Stimulated activated CD8-positive, alpha-beta memory T cell treated with anti-CD3 and anti-CD28 coated beads, Interleukin-15, amount 100 ng/mL, for 1 hour (primary cell): ENCODE data around the gene CPA3.

ENCODE experiments used
- DNase-seq: peaks from one replicate; pipeline ENCODE4 v3.0.0-alpha.2; 2020; ENCODE audit warnings: low read depth

The CPA3 gene

GRCh38 chr3:148857316-148857715 is 7.8 kb upstream of the CPA3 start:
- no peak for DNase-seq

GRCh38 chr3:148861277-148861869 is 3.7 kb upstream of the CPA3 start:
- DNase-seq: no peak

GRCh38 chr3:148863297-148863696 is 1.8 kb upstream of the CPA3 start:
- no peak for DNase-seq

GRCh38 chr3:148863814-148864213 is 1.3 kb upstream of the CPA3 start:
- DNase-seq: no peak

- no peak for DNase-seq
Observed at GRCh38 chr3:148866261-148866660, 1.2 kb downstream of the CPA3 start.

GRCh38 chr3:148873270-148873927 is 8.3 kb downstream of the CPA3 start:
- DNase-seq: no peak

GRCh38 chr3:148873977-148874376 is 8.9 kb downstream of the CPA3 start:
- no peak for DNase-seq

- no peak for DNase-seq
Observed at GRCh38 chr3:148878095-148878494, 13.0 kb downstream of the CPA3 start.

GRCh38 chr3:148879256-148879655 is 14.2 kb downstream of the CPA3 start:
- no peak for DNase-seq

GRCh38 chr3:148880681-148881080 is 15.6 kb downstream of the CPA3 start:
- DNase-seq: no peak

GRCh38 chr3:148881286-148881685 is 16.2 kb downstream of the CPA3 start:
- no peak for DNase-seq

GRCh38 chr3:148882288-148882687 is 17.2 kb downstream of the CPA3 start:
- DNase-seq: no peak

GRCh38 chr3:148883163-148883562 is 18.1 kb downstream of the CPA3 start:
- DNase-seq: no peak

GRCh38 chr3:148884261-148884660 is 19.2 kb downstream of the CPA3 start:
- no peak for DNase-seq

- DNase-seq: no peak
Observed at GRCh38 chr3:148889828-148890227, 24.7 kb downstream of the CPA3 start.

GRCh38 chr3:148896062-148896461 is 31.0 kb downstream of the CPA3 start:
- no peak for DNase-seq

GRCh38 chr3:148901987-148902791 is 37.1 kb downstream of the CPA3 start:
- no peak for DNase-seq

GRCh38 chr3:148903022-148903442 is 37.9 kb downstream of the CPA3 start:
- DNase-seq: no peak

GRCh38 chr3:148903941-148904340 is 38.8 kb downstream of the CPA3 start:
- DNase-seq: no peak

GRCh38 chr3:148906667-148907066 is 41.6 kb downstream of the CPA3 start:
- no peak for DNase-seq

- no peak for DNase-seq
Observed at GRCh38 chr3:148911173-148911572, 46.1 kb downstream of the CPA3 start.

GRCh38 chr3:148911592-148911991 is 46.5 kb downstream of the CPA3 start:
- no peak for DNase-seq
